CD14-positive monocyte (primary cell): Measurements from ENCODE around the gene ITSN1. TPM values are rescaled to one million over a fixed set of nuclear protein-coding genes. Genes with fewer than 3 reads are reported as not detected.

ENCODE experiments used
- DNase-seq, 3 donors: peaks; one replicate each; pipeline ENCODE4 v3.0.0-alpha.2; 2011 to 2022
- H2AFZ ChIP-seq: 2 replicates; pipeline ENCODE4 v1.6.0; 2012; ENCODE audit warnings: mild to moderate bottlenecking, low read depth, low read length, inconsistent platforms; ENCODE audit not compliant: insufficient read depth, poor library complexity, severe bottlenecking
- H3K27ac ChIP-seq, 2 donors: 1 replicate in 1 of 2; 2 replicates in 1 of 2; pipeline ENCODE4 v1.5.1; 2012 to 2013; ENCODE audit warnings: low read length in 2 of 2, control low read depth in 1 of 2, inconsistent platforms in 1 of 2, low read depth in 1 of 2, mild to moderate bottlenecking in 1 of 2
- H3K27me3 ChIP-seq, 2 donors: one replicate each; pipeline versions ENCODE4 v1.6.0 to v1.6.1; 2011 to 2013; ENCODE audit warnings: low read length in 2 of 2; ENCODE audit not compliant: control insufficient read depth in 2 of 2, insufficient read depth in 2 of 2
- H3K36me3 ChIP-seq, 2 donors: replicated peaks in 1 of 2; 1 replicate in 1 of 2; 2 replicates in 1 of 2; pipeline versions ENCODE4 v1.5.1 to v1.6.1; 2012 to 2013; ENCODE audit warnings: low read length in 2 of 2, control low read depth in 1 of 2, inconsistent platforms in 1 of 2, mild to moderate bottlenecking in 1 of 2; ENCODE audit not compliant: insufficient read depth in 2 of 2, control insufficient read depth in 1 of 2
- H3K4me1 ChIP-seq, 2 donors: 1 replicate in 1 of 2; 2 replicates in 1 of 2; pipeline versions ENCODE4 v1.5.1 to v1.6.1; 2012 to 2013; ENCODE audit warnings: low read length in 2 of 2, control low read depth in 1 of 2, inconsistent platforms in 1 of 2, mild to moderate bottlenecking in 1 of 2, moderate library complexity in 1 of 2; ENCODE audit not compliant: insufficient read depth in 2 of 2, control insufficient read depth in 1 of 2
- H3K4me2 ChIP-seq: replicated peaks from 2 replicates; pipeline ENCODE3; 2012; ENCODE audit warnings: low read length, moderate library complexity, mild to moderate bottlenecking; ENCODE audit not compliant: poor library complexity, severe bottlenecking; ENCODE audit errors: extremely low read depth
- H3K4me3 ChIP-seq, 3 experiments: fragments of 200-600 bp in 1 of 3; sonication (generic) in 1 of 3; replicated peaks in 1 of 3; 1 replicate in 2 of 3; 2 replicates in 1 of 3; pipeline ENCODE4 v1.5.1; 2011 to 2013; ENCODE audit warnings: low read length in 3 of 3, mild to moderate bottlenecking in 3 of 3, control low read depth in 2 of 3, low read depth in 2 of 3, inconsistent platforms in 1 of 3, moderate library complexity in 1 of 3
- H3K79me2 ChIP-seq: 2 replicates; pipeline ENCODE4 v1.6.0; 2012; ENCODE audit warnings: mild to moderate bottlenecking, control low read depth, inconsistent platforms, low read length, moderate library complexity; ENCODE audit not compliant: insufficient read depth
- H3K9ac ChIP-seq: 2 replicates; pipeline ENCODE4 v1.6.0; 2017; ENCODE audit warnings: low read length, mild to moderate bottlenecking; ENCODE audit not compliant: insufficient read depth, poor library complexity, severe bottlenecking
- H3K9me3 ChIP-seq, 2 donors: replicated peaks in 1 of 2; 1 replicate in 1 of 2; 2 replicates in 1 of 2; pipeline versions ENCODE4 v1.5.1 to v1.6.1; 2012 to 2013; ENCODE audit warnings: low read length in 2 of 2, control low read depth in 1 of 2; ENCODE audit not compliant: control insufficient read depth in 1 of 2, insufficient read depth in 1 of 2
- H4K20me1 ChIP-seq: 2 replicates; pipeline ENCODE4 v1.6.0; 2012; ENCODE audit warnings: mild to moderate bottlenecking, low read length, control low read depth, moderate library complexity; ENCODE audit not compliant: insufficient read depth
- H3K27ac Mint-ChIP-seq, 7 donors: one replicate each; pipeline ENCODE4 v1.8.0; 2020; ENCODE audit warnings: mild to moderate bottlenecking in 7 of 7, mixed read lengths in 7 of 7, moderate library complexity in 6 of 7, inconsistent platforms in 2 of 7
- H3K27me3 Mint-ChIP-seq, 3 donors: one replicate each; pipeline ENCODE4 v1.8.0; 2021 to 2022; ENCODE audit warnings: low read depth in 3 of 3, mild to moderate bottlenecking in 3 of 3, mixed read lengths in 3 of 3, moderate library complexity in 3 of 3, inconsistent platforms in 1 of 3
- H3K36me3 Mint-ChIP-seq, 2 donors: one replicate each; pipeline ENCODE4 v1.8.0; 2020; ENCODE audit warnings: mixed read lengths in 2 of 2, inconsistent platforms in 1 of 2, mild to moderate bottlenecking in 1 of 2
- H3K4me1 Mint-ChIP-seq: one replicate; pipeline ENCODE4 v1.8.0; 2020; ENCODE audit warnings: mild to moderate bottlenecking, mixed read lengths
- H3K4me3 Mint-ChIP-seq, 2 donors: one replicate each; pipeline ENCODE4 v1.8.0; 2020; ENCODE audit warnings: mild to moderate bottlenecking in 2 of 2, mixed read lengths in 2 of 2, moderate library complexity in 1 of 2
- H3K9me3 Mint-ChIP-seq, 7 donors: one replicate each; pipeline ENCODE4 v1.8.0; 2020 to 2022; ENCODE audit warnings: mixed read lengths in 7 of 7, mild to moderate bottlenecking in 6 of 7, moderate library complexity in 6 of 7, inconsistent platforms in 2 of 7
- WGBS: methylation state at CpG from one replicate; pipeline ENCODE4 v1.1.5; 2013; ENCODE audit warnings: missing lambda C conversion rate; ENCODE audit not compliant: insufficient coverage; 5-methylcytosine and 5-hydroxymethylcytosine counted together
- intact Hi-C, 2 donors: fragments of 100-400 bp; cut with micrococcal nuclease; formaldehyde crosslinking; loops; one replicate each; pipeline versions ENCODE4 v1.15.0 to v1.15.1; 2023
- polyA plus RNA-seq, 3 donors: library from polyadenylated mRNA; depleted of rRNA in 1 of 3; unstranded in 2 of 3; stranded (reverse) in 1 of 3; fragments of 300-500 nt in 2 of 3; fragments of >200 nt in 1 of 3; fragmentation: Illumina TruSeq in 2 of 3; gene quantifications; 1 replicate in 2 of 3; 2 replicates in 1 of 3; pipeline ENCODE4 v1.2.3, GENCODE V29; 2012 to 2021
- TF ChIP-seq, protein P1 (sequence below): fragments of 200-600 bp; IDR thresholded peaks from one replicate; pipeline ENCODE4 v1.8.0; 2022; ENCODE audit warnings: antibody characterized with exemption, mild to moderate bottlenecking

ITSN1 gene
- polyA plus RNA-seq, 3 donors: 4.7 to 10.3 (median 5.1) TPM

DNA sequence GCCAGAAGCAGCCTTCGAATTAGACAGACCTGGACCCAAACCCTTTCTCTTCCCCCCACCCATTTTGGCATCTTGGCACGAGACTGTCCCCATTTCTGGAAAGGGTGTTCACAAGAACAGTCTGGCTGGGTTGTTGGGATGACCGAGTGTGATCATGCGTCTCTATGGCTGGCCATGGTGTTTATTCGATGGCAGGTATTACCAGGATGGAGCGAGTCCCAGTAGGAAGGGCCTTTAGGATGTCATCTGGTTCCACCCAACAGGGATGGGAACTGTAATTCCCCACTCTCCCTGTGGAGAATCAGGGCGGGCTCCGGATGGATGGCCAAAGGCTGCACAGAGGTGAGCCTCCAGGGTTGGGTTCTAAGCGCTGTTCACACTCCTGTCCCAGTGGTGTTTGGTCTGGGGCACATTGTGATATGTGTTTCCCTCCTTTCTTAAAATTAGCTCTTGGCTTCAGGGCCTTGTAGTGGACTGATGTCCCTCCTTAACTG is 306.7 kb downstream of the ITSN1 start:
- Histone ChIP-seq H3K9me3 (no peaks in the 10 kb centered on the region), H2AFZ (peak overlapping the region; percentile 73), H3K9ac (no peak overlapping the region), H3K4me1 (peaks cover 23 to 26% of the 10 kb centered on the region in 2 donors), H3K27ac (peak overlapping the region; percentile 3 to 71), H3K79me2 (no peaks in the 10 kb centered on the region), H3K4me3 (peak overlapping the region in 1 of 3 experiments; percentile 25), H3K27me3 (no peaks in the 10 kb centered on the region), H3K4me2 (peak overlapping the region; percentile 3), H3K36me3 (no peaks in the 10 kb centered on the region), H4K20me1 (no peaks in the 10 kb centered on the region)
- TF ChIP-seq, protein P1, sequence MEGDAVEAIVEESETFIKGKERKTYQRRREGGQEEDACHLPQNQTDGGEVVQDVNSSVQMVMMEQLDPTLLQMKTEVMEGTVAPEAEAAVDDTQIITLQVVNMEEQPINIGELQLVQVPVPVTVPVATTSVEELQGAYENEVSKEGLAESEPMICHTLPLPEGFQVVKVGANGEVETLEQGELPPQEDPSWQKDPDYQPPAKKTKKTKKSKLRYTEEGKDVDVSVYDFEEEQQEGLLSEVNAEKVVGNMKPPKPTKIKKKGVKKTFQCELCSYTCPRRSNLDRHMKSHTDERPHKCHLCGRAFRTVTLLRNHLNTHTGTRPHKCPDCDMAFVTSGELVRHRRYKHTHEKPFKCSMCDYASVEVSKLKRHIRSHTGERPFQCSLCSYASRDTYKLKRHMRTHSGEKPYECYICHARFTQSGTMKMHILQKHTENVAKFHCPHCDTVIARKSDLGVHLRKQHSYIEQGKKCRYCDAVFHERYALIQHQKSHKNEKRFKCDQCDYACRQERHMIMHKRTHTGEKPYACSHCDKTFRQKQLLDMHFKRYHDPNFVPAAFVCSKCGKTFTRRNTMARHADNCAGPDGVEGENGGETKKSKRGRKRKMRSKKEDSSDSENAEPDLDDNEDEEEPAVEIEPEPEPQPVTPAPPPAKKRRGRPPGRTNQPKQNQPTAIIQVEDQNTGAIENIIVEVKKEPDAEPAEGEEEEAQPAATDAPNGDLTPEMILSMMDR: no peak
- 95% methylated on average over 4 of the region's 9 CpGs for WGBS
- intact Hi-C loops: loop anchor here in 1 of 2 donors (10.0 kb wide), 1 partner anchor 76 kb away; no protein-coding TSS in a partner anchor
- Mint-ChIP-seq H3K9me3 (peaks cover 0 to 10% (median 3%) of the 10 kb centered on the region in 7 donors), H3K27me3 (peaks cover 2 to 6% (median 2%) of the 10 kb centered on the region in 3 donors), H3K4me1 (peaks cover 41% of the 10 kb centered on the region), H3K27ac (peak overlapping the region; percentile 88 to 97 (median 91)), H3K4me3 (peak overlapping the region in 1 of 2 donors; percentile 80), H3K36me3 (peaks cover 2 to 7% of the 10 kb centered on the region in 2 donors)
- no peak for DNase-seq

Other genes with a start within 250 kb of the ITSN1 start
- 100 to 1,000 TPM; 204 to 324 (median 260) TPM for gene IFNGR2, start 239.1 kb upstream of the ITSN1 start, polyA plus RNA-seq
- 10 to 100 TPM; 33.8 to 43.0 (median 38.2) TPM for gene TMEM50B, start 162.5 kb upstream of the ITSN1 start, polyA plus RNA-seq
- 1 to 10 TPM in 1 of 3 donors, under 1 TPM in 2; 0.21 to 1.1 (median 0.26) TPM for gene DNAJC28, start 150.8 kb upstream of the ITSN1 start, polyA plus RNA-seq
- 10 to 100 TPM in 2 of 3 donors, 1 to 10 TPM in 1; 7.4 to 28.6 (median 26.1) TPM for gene GART, start 100.4 kb upstream of the ITSN1 start, polyA plus RNA-seq
- 100 to 1,000 TPM in 2 of 3 donors, 10 to 100 TPM in 1; 66.4 to 269 (median 184) TPM for gene SON, start 99.5 kb upstream of the ITSN1 start, polyA plus RNA-seq
- gene DONSON, start 53.8 kb upstream of the ITSN1 start, polyA plus RNA-seq: 1 to 10 TPM in 2 of 3 donors, under 1 TPM in 1; 0.94 to 8.6 (median 1.5) TPM
- 10 to 100 TPM; 25.9 to 30.6 (median 26.1) TPM for gene CRYZL1, start 760 bp upstream of the ITSN1 start, polyA plus RNA-seq